K562 (cell line): ENCODE measurements around the gene PITX2. TPM values are rescaled to one million over a fixed set of nuclear protein-coding genes. Genes with fewer than 3 reads are reported as not detected.

Experiments used
- ATAC-seq: fragments of 200-7000 bp; cut with Tn5 transposase; 3 replicates; pipeline ENCODE4 v1.9.1; 2020; ENCODE audit warnings: moderate library complexity
- BruUV-seq: library from RNA; stranded (reverse); fragments of 400-500 nt; replicated peaks from 2 replicates; lab custom pipeline; 2021; lab: Mats Ljungman, UMichigan
- CTCF ChIA-PET: fragments of 300-600 bp; formaldehyde crosslinking; extraction: SDS; loops from one replicate; lab custom pipeline; 2021; ENCODE audit warnings: low intra/inter-chr PET ratio; lab: Yijun Ruan, JAX
- POLR2A ChIA-PET: fragments of 300-600, 350-650 bp; sonication (Branson Sonifier 250); formaldehyde crosslinking; extraction: SDS; loops from one replicate; lab custom pipeline; 2021; ENCODE audit warnings: antibody characterized with exemption, inconsistent platforms; lab: Yijun Ruan, JAX
- DNase-seq, 4 experiments: peaks; one replicate each; pipeline versions ENCODE4 v3.0.0 to v3.0.0-alpha.2; 2011 to 2018; ENCODE audit warnings: low spot score in 3 of 4, mixed read lengths in 3 of 4; ENCODE audit errors: extremely low read depth in 1 of 4
- FAIRE-seq: peaks from 2 replicates; lab custom pipeline; 2011; peaks lifted over from hg19 to GRCh38; lab: Jason Lieb, UNC
- H2AFZ ChIP-seq: 2 replicates; pipeline ENCODE4 v1.6.0; 2011; ENCODE audit warnings: low read depth, low read length, control low read depth, inconsistent platforms
- H3K27ac ChIP-seq: fragments of 200-600 bp; 3 replicates; pipeline ENCODE4 v1.8.0; 2011; ENCODE audit warnings: low read depth, mild to moderate bottlenecking, control low read depth, inconsistent platforms, low read length, moderate library complexity, mixed read lengths; ENCODE audit errors: extremely low read depth
- H3K27me3 ChIP-seq, 2 experiments: fragments of 300-600 bp in 1 of 2; 2 replicates in 1 of 2; 3 replicates in 1 of 2; pipeline versions ENCODE4 v1.6.0 to v1.8.0; 2011; ENCODE audit warnings: inconsistent platforms in 2 of 2, low read length in 2 of 2, mild to moderate bottlenecking in 1 of 2, mixed read lengths in 1 of 2, moderate library complexity in 1 of 2; ENCODE audit not compliant: control insufficient read depth in 2 of 2, insufficient read depth in 2 of 2
- H3K36me3 ChIP-seq: fragments of 300-600 bp; 3 replicates; pipeline ENCODE4 v1.8.0; 2011; ENCODE audit warnings: mild to moderate bottlenecking, low read length, inconsistent platforms; ENCODE audit not compliant: control insufficient read depth, insufficient read depth
- H3K4me1 ChIP-seq, 2 experiments: fragments of 200-600 bp in 1 of 2; replicated peaks in 1 of 2; 2 replicates in 1 of 2; 3 replicates in 1 of 2; pipeline versions ENCODE4 v1.5.1 to v1.8.0; 2011; ENCODE audit warnings: inconsistent platforms in 2 of 2, low read length in 2 of 2, mild to moderate bottlenecking in 1 of 2, mixed read lengths in 1 of 2, moderate library complexity in 1 of 2; ENCODE audit not compliant: control insufficient read depth in 2 of 2, insufficient read depth in 2 of 2
- H3K4me2 ChIP-seq: 2 replicates; pipeline ENCODE4 v1.6.1; 2011; ENCODE audit warnings: low read length, control low read depth, inconsistent platforms, mixed read lengths; ENCODE audit not compliant: insufficient read depth
- H3K4me3 ChIP-seq: fragments of 200-600 bp; sonication (generic), shearing (Covaris generic); 2 replicates; pipeline ENCODE4 v1.5.1; 2016; ENCODE audit warnings: control low read depth, inconsistent platforms
- H3K79me2 ChIP-seq: fragments of 200-600 bp; 3 replicates; pipeline ENCODE4 v1.8.0; 2011; ENCODE audit warnings: low read length, inconsistent platforms; ENCODE audit not compliant: control insufficient read depth, insufficient read depth
- H3K9ac ChIP-seq, 2 experiments: 2 replicates each; pipeline versions ENCODE4 v1.6.0 to v1.6.1; 2011; ENCODE audit warnings: low read depth in 2 of 2, low read length in 2 of 2, control low read depth in 1 of 2, inconsistent platforms in 1 of 2, mild to moderate bottlenecking in 1 of 2, mixed read lengths in 1 of 2; ENCODE audit not compliant: insufficient read depth in 1 of 2
- H3K9me1 ChIP-seq: one replicate; pipeline ENCODE4 v1.6.0; 2011; ENCODE audit warnings: inconsistent platforms, mild to moderate bottlenecking, low read length, moderate library complexity; ENCODE audit not compliant: control insufficient read depth, insufficient read depth
- H3K9me3 ChIP-seq: replicated peaks from 2 replicates; pipeline ENCODE4 v1.5.1; 2011; ENCODE audit warnings: low read depth, low read length, inconsistent platforms; ENCODE audit not compliant: control insufficient read depth, insufficient read depth
- H4K20me1 ChIP-seq: replicated peaks from 2 replicates; pipeline ENCODE4 v1.6.1; 2011; ENCODE audit warnings: low read length, inconsistent platforms, mixed read lengths; ENCODE audit not compliant: control insufficient read depth, insufficient read depth
- KHSRP ChIP-seq: fragments of 450-650 bp; IDR thresholded peaks from 2 replicates; pipeline ENCODE4 v1.6.1; 2017
- NCOA2 ChIP-seq, 2 experiments: fragments of 450-650 bp; IDR thresholded peaks; 2 replicates each; pipeline ENCODE4 v1.6.1; 2018; ENCODE audit warnings: mild to moderate bottlenecking in 2 of 2, moderate library complexity in 1 of 2; ENCODE audit not compliant: partially characterized antibody in 2 of 2
- NFIC ChIP-seq: fragments of 450-650 bp; IDR thresholded peaks from 2 replicates; pipeline ENCODE4 v1.6.1; 2017; ENCODE audit warnings: mild to moderate bottlenecking, inconsistent platforms
- TSC22D4 ChIP-seq: fragments of 450-650 bp; IDR thresholded peaks from 2 replicates; pipeline ENCODE4 v1.6.1; 2016; ENCODE audit warnings: missing genetic modification characterization, missing biosample characterization, control low read depth
- ZNF239 ChIP-seq: fragments of 250-450 bp; sonication (Bioruptor Pico); IDR thresholded peaks from 2 replicates; pipeline ENCODE4 v1.4.0; 2020; ENCODE audit warnings: mild to moderate bottlenecking
- ZNF551 ChIP-seq: fragments of 250-450 bp; sonication (Bioruptor Pico); IDR thresholded peaks from 2 replicates; pipeline ENCODE4 v1.5.0; 2021; ENCODE audit warnings: mild to moderate bottlenecking, moderate library complexity
- ZNF77 ChIP-seq: fragments of 250-450 bp; sonication (Bioruptor Pico); IDR thresholded peaks from 2 replicates; pipeline ENCODE4 v1.5.0; 2020
- WGBS: fragments of 100-300 bp; shearing (Covaris generic); methylation state at CpG from one replicate; pipeline ENCODE4 v1.1.6; 2016; ENCODE audit warnings: low coverage, mixed read lengths; ENCODE audit not compliant: insufficient coverage; ENCODE audit errors: missing lambda C conversion rate; 5-methylcytosine and 5-hydroxymethylcytosine counted together
- in situ Hi-C: fragments of 300-500 bp; cut with MboI; formaldehyde crosslinking; loops from 4 replicates; pipeline ENCODE4 v1.15.0; 2018; ENCODE audit warnings: inconsistent platforms, mixed read lengths
- intact Hi-C: fragments of 100-400 bp; cut with micrococcal nuclease; formaldehyde crosslinking; loops from 2 replicates; pipeline ENCODE4 v1.14.2; 2022
- polyA plus RNA-seq, 8 experiments: library from polyadenylated mRNA; depleted of rRNA in 4 of 8; stranded (reverse) in 5 of 8; unstranded in 3 of 8; fragments of >200 nt; fragmentation: Nextera tagmentation in 2 of 8; fragmentation: Illumina TruSeq in 1 of 8; extraction: Ambion mirVana in 2 of 8; extraction: Trizol in 1 of 8; gene quantifications; 2 replicates each; pipeline versions ENCODE4 v1.2.1 to v1.2.3, GENCODE V29; 2011 to 2014; ENCODE audit warnings: inconsistent platforms in 1 of 8, missing spikeins in 1 of 8
- total RNA-seq, 7 experiments: library from RNA; depleted of rRNA in 6 of 7; stranded (reverse); fragments of >200 nt in 6 of 7; fragmentation: Illumina TruSeq in 2 of 7; extraction: Trizol in 2 of 7; gene quantifications; 2 replicates each; pipeline versions ENCODE4 v1.2.1 to v1.2.3, GENCODE V29; 2011 to 2021; ENCODE audit warnings: low replicate concordance in 1 of 7
- TF ChIP-seq, protein P1 (sequence below), 2 experiments: fragments of 450-650 bp; IDR thresholded peaks; 2 replicates each; pipeline ENCODE4 v1.6.1; 2016
- TF ChIP-seq, protein P2 (sequence below): sonication (generic); formaldehyde crosslinking; IDR thresholded peaks from 2 replicates; pipeline ENCODE4 v1.8.0; 2022; ENCODE audit warnings: mild to moderate bottlenecking, missing genetic modification reagents, borderline replicate concordance
- TF ChIP-seq, protein P3 (sequence below), 3 experiments: fragments of 200-800 bp in 1 of 3; fragments of 250-450 bp in 1 of 3; fragments of 450-650 bp in 1 of 3; sonication (Bioruptor Pico) in 1 of 3; sonication (Bioruptor generic) in 1 of 3; formaldehyde crosslinking in 1 of 3; IDR thresholded peaks; 2 replicates each; pipeline versions ENCODE4 v1.6.1 to v1.8.0; 2016 to 2022; ENCODE audit warnings: mild to moderate bottlenecking in 2 of 3, missing genetic modification characterization in 2 of 3, missing compliant biosample characterization in 1 of 3, moderate library complexity in 1 of 3

Gene PITX2
- total and polyA plus RNA-seq, 9 of the 15 experiments (the other 6 are each of a cell fraction or from before 2014, with no cell fraction given) = 0.08 TPM; not detected in 8

DNA sequence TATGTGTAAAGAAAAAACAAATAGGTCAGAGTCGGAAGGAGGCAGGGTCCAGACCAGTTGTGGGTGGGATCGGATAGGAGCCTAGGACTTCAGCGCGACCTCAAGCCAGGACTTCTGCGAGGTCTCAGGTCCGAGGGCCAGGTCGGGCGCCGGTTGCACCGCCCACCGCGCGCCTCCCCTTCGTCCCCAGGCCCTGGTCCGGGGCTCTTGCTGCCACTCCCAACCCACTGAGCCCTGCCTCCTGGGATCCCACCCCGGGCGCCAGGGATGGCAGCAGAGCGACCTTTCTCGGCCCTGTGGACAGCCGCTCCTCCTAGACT, 12.3 kb downstream of the PITX2 start:
- H3K79me2 ChIP-seq = no peaks in the 10 kb centered on the region
- no peaks in the 10 kb centered on the region for H4K20me1 ChIP-seq
- FAIRE-seq = no peak
- no peak overlapping the region for H3K9ac ChIP-seq
- no peaks in the 10 kb centered on the region for H3K9me3 ChIP-seq
- no peak overlapping the region for H2AFZ ChIP-seq
- CTCF ChIA-PET = no interaction called here
- POLR2A ChIA-PET = interaction anchor here (0.5 to 1.3 kb wide), 4 partner anchors 9 to 666 kb away, joined by 3 to 4 read pairs (median 3); no protein-coding TSS in a partner anchor
- H3K9me1 ChIP-seq = no peaks in the 10 kb centered on the region
- in situ Hi-C loops (no loop called here), intact Hi-C loops (no loop called here)
- TF ChIP-seq NFIC (no peak), ZNF239 (CRISPR knock-in tag) (no peak), TSC22D4 (tag) (no peak), KHSRP (no peak), NCOA2 (IDR thresholded peaks at IDR 0.05; ENCODE audit: partially characterized antibody in 2 of 2) (no peak), ZNF77 (no peak), ZNF551 (CRISPR knock-in tag) (no peak)
- TF ChIP-seq, protein P1, sequence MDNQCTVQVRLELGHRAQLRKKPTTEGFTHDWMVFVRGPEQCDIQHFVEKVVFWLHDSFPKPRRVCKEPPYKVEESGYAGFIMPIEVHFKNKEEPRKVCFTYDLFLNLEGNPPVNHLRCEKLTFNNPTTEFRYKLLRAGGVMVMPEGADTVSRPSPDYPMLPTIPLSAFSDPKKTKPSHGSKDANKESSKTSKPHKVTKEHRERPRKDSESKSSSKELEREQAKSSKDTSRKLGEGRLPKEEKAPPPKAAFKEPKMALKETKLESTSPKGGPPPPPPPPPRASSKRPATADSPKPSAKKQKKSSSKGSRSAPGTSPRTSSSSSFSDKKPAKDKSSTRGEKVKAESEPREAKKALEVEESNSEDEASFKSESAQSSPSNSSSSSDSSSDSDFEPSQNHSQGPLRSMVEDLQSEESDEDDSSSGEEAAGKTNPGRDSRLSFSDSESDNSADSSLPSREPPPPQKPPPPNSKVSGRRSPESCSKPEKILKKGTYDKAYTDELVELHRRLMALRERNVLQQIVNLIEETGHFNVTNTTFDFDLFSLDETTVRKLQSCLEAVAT (IDR thresholded peaks at IDR 0.05) = no peak
- TF ChIP-seq, protein P2, sequence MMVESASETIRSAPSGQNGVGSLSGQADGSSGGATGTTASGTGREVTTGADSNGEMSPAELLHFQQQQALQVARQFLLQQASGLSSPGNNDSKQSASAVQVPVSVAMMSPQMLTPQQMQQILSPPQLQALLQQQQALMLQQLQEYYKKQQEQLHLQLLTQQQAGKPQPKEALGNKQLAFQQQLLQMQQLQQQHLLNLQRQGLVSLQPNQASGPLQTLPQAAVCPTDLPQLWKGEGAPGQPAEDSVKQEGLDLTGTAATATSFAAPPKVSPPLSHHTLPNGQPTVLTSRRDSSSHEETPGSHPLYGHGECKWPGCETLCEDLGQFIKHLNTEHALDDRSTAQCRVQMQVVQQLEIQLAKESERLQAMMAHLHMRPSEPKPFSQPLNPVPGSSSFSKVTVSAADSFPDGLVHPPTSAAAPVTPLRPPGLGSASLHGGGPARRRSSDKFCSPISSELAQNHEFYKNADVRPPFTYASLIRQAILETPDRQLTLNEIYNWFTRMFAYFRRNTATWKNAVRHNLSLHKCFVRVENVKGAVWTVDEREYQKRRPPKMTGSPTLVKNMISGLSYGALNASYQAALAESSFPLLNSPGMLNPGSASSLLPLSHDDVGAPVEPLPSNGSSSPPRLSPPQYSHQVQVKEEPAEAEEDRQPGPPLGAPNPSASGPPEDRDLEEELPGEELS (CRISPR knock-in tag) = no peak
- TF ChIP-seq, protein P3, sequence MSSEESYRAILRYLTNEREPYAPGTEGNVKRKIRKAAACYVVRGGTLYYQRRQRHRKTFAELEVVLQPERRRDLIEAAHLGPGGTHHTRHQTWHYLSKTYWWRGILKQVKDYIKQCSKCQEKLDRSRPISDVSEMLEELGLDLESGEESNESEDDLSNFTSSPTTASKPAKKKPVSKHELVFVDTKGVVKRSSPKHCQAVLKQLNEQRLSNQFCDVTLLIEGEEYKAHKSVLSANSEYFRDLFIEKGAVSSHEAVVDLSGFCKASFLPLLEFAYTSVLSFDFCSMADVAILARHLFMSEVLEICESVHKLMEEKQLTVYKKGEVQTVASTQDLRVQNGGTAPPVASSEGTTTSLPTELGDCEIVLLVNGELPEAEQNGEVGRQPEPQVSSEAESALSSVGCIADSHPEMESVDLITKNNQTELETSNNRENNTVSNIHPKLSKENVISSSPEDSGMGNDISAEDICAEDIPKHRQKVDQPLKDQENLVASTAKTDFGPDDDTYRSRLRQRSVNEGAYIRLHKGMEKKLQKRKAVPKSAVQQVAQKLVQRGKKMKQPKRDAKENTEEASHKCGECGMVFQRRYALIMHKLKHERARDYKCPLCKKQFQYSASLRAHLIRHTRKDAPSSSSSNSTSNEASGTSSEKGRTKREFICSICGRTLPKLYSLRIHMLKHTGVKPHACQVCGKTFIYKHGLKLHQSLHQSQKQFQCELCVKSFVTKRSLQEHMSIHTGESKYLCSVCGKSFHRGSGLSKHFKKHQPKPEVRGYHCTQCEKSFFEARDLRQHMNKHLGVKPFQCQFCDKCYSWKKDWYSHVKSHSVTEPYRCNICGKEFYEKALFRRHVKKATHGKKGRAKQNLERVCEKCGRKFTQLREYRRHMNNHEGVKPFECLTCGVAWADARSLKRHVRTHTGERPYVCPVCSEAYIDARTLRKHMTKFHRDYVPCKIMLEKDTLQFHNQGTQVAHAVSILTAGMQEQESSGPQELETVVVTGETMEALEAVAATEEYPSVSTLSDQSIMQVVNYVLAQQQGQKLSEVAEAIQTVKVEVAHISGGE (CRISPR knock-in tag; IDR thresholded peaks at IDR 0.05) = no peak
- BruUV-seq = no TSS peak
- no peaks in the 10 kb centered on the region for H3K36me3 ChIP-seq
- H3K27ac ChIP-seq = no peak overlapping the region
- peaks cover 0 to 9% of the 10 kb centered on the region in 2 experiments; a peak in 2 of 5 replicates for H3K4me1 ChIP-seq
- H3K4me2 ChIP-seq = no peak overlapping the region
- 2% methylated on average over 20 of the region's 20 CpGs for WGBS
- peaks cover 36 to 47% of the 10 kb centered on the region in 2 experiments; a peak in 4 of 5 replicates for H3K27me3 ChIP-seq
- DNase-seq = no peak
- ATAC-seq = no peak
- H3K4me3 ChIP-seq = no peak overlapping the region
